HepG2 (cell line): ENCODE data around the gene FLYWCH1. TPM values are rescaled to one million over a fixed set of nuclear protein-coding genes. Genes with fewer than 3 reads are reported as not detected.

Experiments
- ATAC-seq: fragments of 200-7000 bp; cut with Tn5 transposase; 3 replicates; pipeline ENCODE4 v1.9.1; 2020; ENCODE audit warnings: mild to moderate bottlenecking, moderate library complexity
- BruUV-seq: library from RNA; stranded (reverse); fragments of 400-500 nt; replicated peaks from 2 replicates; lab custom pipeline; 2021; lab: Mats Ljungman, UMichigan
- CTCF ChIA-PET: fragments of 300-600 bp; formaldehyde crosslinking; extraction: SDS; loops from one replicate; lab custom pipeline; 2021; ENCODE audit warnings: low total read pairs, inconsistent platforms, low intra/inter-chr PET ratio; lab: Yijun Ruan, JAX
- POLR2A ChIA-PET: fragments of 350-600 bp; sonication (Branson Sonifier 250); formaldehyde crosslinking; loops from one replicate; lab custom pipeline; 2020; ENCODE audit warnings: antibody characterized with exemption, inconsistent platforms; lab: Yijun Ruan, JAX
- DNase-seq: peaks from one replicate; pipeline ENCODE4 v3.0.0-alpha.2; 2015; ENCODE audit warnings: low spot score
- FAIRE-seq: peaks from 3 replicates; lab custom pipeline; 2011; peaks lifted over from hg19 to GRCh38; lab: Jason Lieb, UNC
- H2AFZ ChIP-seq: one replicate; pipeline ENCODE4 v1.6.1; 2011; ENCODE audit warnings: low read length, inconsistent platforms
- H3K27ac ChIP-seq: fragments of 300-600 bp; 3 replicates; pipeline ENCODE4 v1.8.0; 2011; ENCODE audit warnings: mixed run types, mild to moderate bottlenecking, mixed read lengths, low read length, inconsistent platforms; ENCODE audit not compliant: insufficient read depth; ENCODE audit errors: extremely low read length
- H3K27me3 ChIP-seq, 2 experiments: fragments of 200-600 bp in 1 of 2; 2 replicates in 1 of 2; 3 replicates in 1 of 2; pipeline versions ENCODE4 v1.6.0 to v1.8.0; 2011; ENCODE audit warnings: low read length in 2 of 2, mild to moderate bottlenecking in 2 of 2, moderate library complexity in 2 of 2, inconsistent platforms in 1 of 2; ENCODE audit not compliant: insufficient read depth in 2 of 2, control insufficient read depth in 1 of 2
- H3K36me3 ChIP-seq, 2 experiments: fragments of 200-600 bp in 1 of 2; replicated peaks in 1 of 2; 2 replicates in 1 of 2; 3 replicates in 1 of 2; pipeline versions ENCODE4 v1.5.1 to v1.8.0; 2011; ENCODE audit warnings: low read length in 2 of 2, inconsistent platforms in 1 of 2; ENCODE audit not compliant: insufficient read depth in 2 of 2, control insufficient read depth in 1 of 2
- H3K4me1 ChIP-seq: 2 replicates; pipeline ENCODE4 v1.5.1; 2012; ENCODE audit warnings: low read length, inconsistent platforms; ENCODE audit not compliant: insufficient read depth
- H3K4me2 ChIP-seq: 2 replicates; pipeline ENCODE4 v1.6.0; 2011; ENCODE audit warnings: low read depth, low read length, inconsistent platforms
- H3K4me3 ChIP-seq, 3 experiments: fragments of 200-600 bp in 1 of 3; sonication (generic), shearing (Covaris generic) in 1 of 3; replicated peaks in 1 of 3; 2 replicates each; pipeline ENCODE4 v1.5.1; 2011 to 2016; ENCODE audit warnings: low read length in 3 of 3, inconsistent platforms in 2 of 3, low read depth in 2 of 3, mild to moderate bottlenecking in 2 of 3, control low read depth in 1 of 3, mixed read lengths in 1 of 3; ENCODE audit not compliant: insufficient read depth in 1 of 3
- H3K79me2 ChIP-seq: one replicate; pipeline ENCODE4 v1.6.1; 2011; ENCODE audit warnings: low read length, inconsistent platforms; ENCODE audit not compliant: insufficient read depth
- H3K9ac ChIP-seq: 2 replicates; pipeline ENCODE4 v1.6.0; 2011; ENCODE audit warnings: mild to moderate bottlenecking, low read depth, low read length, inconsistent platforms; ENCODE audit not compliant: insufficient read depth
- H3K9me3 ChIP-seq: 2 replicates; pipeline ENCODE4 v1.5.1; 2012; ENCODE audit warnings: mild to moderate bottlenecking, low read length
- H4K20me1 ChIP-seq: 2 replicates; pipeline ENCODE4 v1.6.0; 2011; ENCODE audit warnings: inconsistent platforms, mild to moderate bottlenecking, low read length, moderate library complexity; ENCODE audit not compliant: insufficient read depth
- HOXA5 ChIP-seq: sonication (generic); formaldehyde crosslinking; IDR thresholded peaks from 2 replicates; pipeline ENCODE4 v1.4.0; 2020; ENCODE audit warnings: missing genetic modification reagents
- NONO ChIP-seq, 2 experiments: fragments of 450-650 bp in 1 of 2; sonication (generic) in 1 of 2; formaldehyde crosslinking in 1 of 2; IDR thresholded peaks in 1 of 2; conservative IDR thresholded peaks in 1 of 2; 2 replicates each; pipeline versions ENCODE4 v1.6.1 to v1.8.0; 2017 to 2022; ENCODE audit warnings: mild to moderate bottlenecking in 1 of 2, missing genetic modification reagents in 1 of 2, moderate library complexity in 1 of 2
- STAG1 ChIP-seq: sonication (generic); formaldehyde crosslinking; IDR thresholded peaks from 2 replicates; pipeline ENCODE4 v1.4.0; 2020; ENCODE audit warnings: missing genetic modification reagents
- TCF7 ChIP-seq: sonication (generic); IDR thresholded peaks from 2 replicates; pipeline ENCODE4 v1.6.1; 2016; ENCODE audit warnings: antibody characterized with exemption, low read depth
- ZBTB3 ChIP-seq: sonication (generic); formaldehyde crosslinking; IDR thresholded peaks from 2 replicates; pipeline ENCODE4 v1.4.0; 2020; ENCODE audit warnings: low read depth, mild to moderate bottlenecking, moderate library complexity, missing genetic modification reagents, borderline replicate concordance
- ZNF331 ChIP-seq: sonication (generic); formaldehyde crosslinking; IDR thresholded peaks from 2 replicates; pipeline ENCODE4 v1.4.0; 2020; ENCODE audit warnings: missing genetic modification reagents
- ZNF552 ChIP-seq: sonication (generic); formaldehyde crosslinking; IDR thresholded peaks from 2 replicates; pipeline ENCODE4 v1.9.0; 2022; ENCODE audit warnings: missing genetic modification reagents, mild to moderate bottlenecking, borderline replicate concordance
- ZNF598 ChIP-seq: sonication (generic); formaldehyde crosslinking; IDR thresholded peaks from 2 replicates; pipeline ENCODE4 v1.5.1; 2020; ENCODE audit warnings: mild to moderate bottlenecking, missing genetic modification reagents, borderline replicate concordance
- ZNF75D ChIP-seq: sonication (generic); formaldehyde crosslinking; IDR thresholded peaks from 2 replicates; pipeline ENCODE4 v1.8.1; 2023; ENCODE audit warnings: missing genetic modification reagents, mild to moderate bottlenecking, borderline replicate concordance
- ZNF883 ChIP-seq: sonication (generic); formaldehyde crosslinking; IDR thresholded peaks from 2 replicates; pipeline ENCODE4 v1.5.1; 2020; ENCODE audit warnings: mild to moderate bottlenecking, missing genetic modification reagents; ENCODE audit errors: not compliant biosample characterization
- WGBS: methylation state at CpG from one replicate; pipeline ENCODE4 v1.1.6; 2017; ENCODE audit warnings: low lambda C conversion rate; 5-methylcytosine and 5-hydroxymethylcytosine counted together
- in situ Hi-C: cut with HindIII; loops from 2 replicates; pipeline ENCODE4 v1.10.0; 2017; ENCODE audit warnings: low pct_unique_long_range_greater_than_20kb; ENCODE audit not compliant: extremely low pct_ligation_motif_present
- intact Hi-C: fragments of 100-400 bp; cut with micrococcal nuclease; formaldehyde crosslinking; loops from one replicate; pipeline ENCODE4 v1.10.0; 2022; ENCODE audit not compliant: unreplicated experiment
- polyA plus RNA-seq, 8 experiments: library from polyadenylated mRNA; depleted of rRNA in 3 of 8; stranded (reverse) in 7 of 8; unstranded in 1 of 8; fragments of >200 nt; fragmentation: Illumina TruSeq in 4 of 8; extraction: Trizol in 4 of 8; gene quantifications; 2 replicates each; pipeline versions ENCODE4 v1.2.1 to v1.2.3, GENCODE V29; 2011 to 2016; ENCODE audit warnings: low read depth in 4 of 8, missing spikeins in 1 of 8, mixed read lengths in 1 of 8; ENCODE audit not compliant: insufficient read depth in 1 of 8
- total RNA-seq, 5 experiments: library from RNA; depleted of rRNA; stranded (reverse); fragments of >200 nt; fragmentation: Illumina TruSeq; extraction: Trizol; gene quantifications; 2 replicates each; pipeline ENCODE4 v1.2.3, GENCODE V29; 2016; ENCODE audit warnings: low read depth in 1 of 5
- TF ChIP-seq, protein P1 (sequence below): sonication (generic); formaldehyde crosslinking; IDR thresholded peaks from 2 replicates; pipeline ENCODE4 v1.5.1; 2020; ENCODE audit warnings: missing genetic modification reagents, mild to moderate bottlenecking, borderline replicate concordance
- TF ChIP-seq, protein P2 (sequence below): IDR thresholded peaks from 2 replicates; pipeline ENCODE4 v1.6.1; 2016; ENCODE audit warnings: low read depth, borderline replicate concordance
- TF ChIP-seq, protein P3 (sequence below): sonication (generic); formaldehyde crosslinking; IDR thresholded peaks from 2 replicates; pipeline ENCODE4 v1.4.0; 2020; ENCODE audit warnings: missing genetic modification reagents; ENCODE audit errors: not compliant biosample characterization
- TF ChIP-seq, protein P4 (sequence below), 2 experiments: IDR thresholded peaks; 2 replicates each; pipeline ENCODE4 v1.6.1; 2011 to 2012; ENCODE audit warnings: low read length in 2 of 2, borderline replicate concordance in 1 of 2, low read depth in 1 of 2, mild to moderate bottlenecking in 1 of 2, moderate library complexity in 1 of 2
- TF ChIP-seq, protein P5 (sequence below): sonication (generic); formaldehyde crosslinking; IDR thresholded peaks from 2 replicates; pipeline ENCODE4 v1.5.1; 2020; ENCODE audit warnings: mild to moderate bottlenecking, missing genetic modification reagents, moderate library complexity

FLYWCH1 gene
- total and polyA plus RNA-seq, 2 of the 13 experiments (the other 11 are each of a cell fraction or from before 2014, with no cell fraction given): 7.3 to 12.4 TPM

DNA sequence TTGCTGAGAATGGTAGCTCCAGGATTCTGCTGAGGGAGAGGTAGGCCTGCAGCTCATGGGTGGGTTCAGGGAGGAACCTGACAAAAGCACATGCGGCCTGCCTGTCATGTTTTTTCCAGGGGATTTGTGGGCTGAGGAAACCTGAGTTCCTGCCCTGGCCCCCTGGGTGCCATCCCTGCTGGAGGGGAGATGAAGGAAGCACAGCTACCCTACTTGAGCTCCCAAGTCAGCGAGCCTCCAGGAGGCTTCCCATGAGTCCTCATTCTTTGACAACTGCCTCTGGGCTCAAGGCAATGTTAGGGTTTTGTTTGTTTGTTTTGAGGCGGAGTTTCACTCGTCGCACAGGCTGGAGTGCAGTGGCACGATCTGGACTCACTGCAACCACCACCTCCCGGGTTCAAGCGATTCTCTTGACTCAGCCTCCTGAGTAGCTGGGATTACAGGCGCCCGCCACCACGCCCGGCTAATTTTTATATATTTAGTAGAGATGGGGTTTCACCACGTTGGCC is 12.1 kb upstream of the FLYWCH1 start:
- 0 out of 2 replicates have a peak overlapping the region, but pooled peaks have one; percentile 26 for H3K9ac ChIP-seq
- H3K4me3 ChIP-seq: peak overlapping the region in 1 of 3 experiments; percentile 2; a peak in 1 of 6 replicates
- no peak overlapping the region for H2AFZ ChIP-seq
- no peaks in the 10 kb centered on the region for H3K9me3 ChIP-seq
- H3K27ac ChIP-seq: peak overlapping the region; percentile 80
- POLR2A ChIA-PET: interaction anchor here (1.1 to 2.2 kb wide), 4 partner anchors 12 to 30 kb away, joined by 4 to 24 read pairs (median 6); partner anchors contain the start of genes FLYWCH1 and FLYWCH2
- peak overlapping the region; percentile 20 for H3K4me2 ChIP-seq
- no peaks in the 10 kb centered on the region; the same call in 1 of the 2 replicates for H4K20me1 ChIP-seq
- intact Hi-C loops (no loop called here), in situ Hi-C loops (no loop called here)
- DNase-seq (no peak), ATAC-seq (no peak), FAIRE-seq (no peak)
- H3K4me1 ChIP-seq: peaks cover 58% of the 10 kb centered on the region
- BruUV-seq: TSS peak; percentile 48
- CTCF ChIA-PET: no interaction called here
- H3K27me3 ChIP-seq: no peaks in the 10 kb centered on the region; a peak in 1 of 5 replicates
- H3K79me2 ChIP-seq: no peaks in the 10 kb centered on the region
- peaks cover 2 to 4% of the 10 kb centered on the region in 2 experiments; a peak in 2 of 5 replicates for H3K36me3 ChIP-seq
- 54% methylated on average over 10 of the region's 13 CpGs for WGBS
- TF ChIP-seq ZBTB3 (CRISPR knock-in tag) (no peak), ZNF598 (CRISPR knock-in tag) (0 out of 2 replicates have a peak, but pooled peaks have one; percentile 2), ZNF75D (CRISPR knock-in tag) (no peak), ZNF331 (no peak), TCF7 (no peak), HOXA5 (CRISPR knock-in tag) (no peak), STAG1 (no peak), ZNF552 (no peak), NONO (IDR thresholded peaks at IDR 0.05) (no peak), NONO (CRISPR knock-in tag; conservative IDR thresholded peaks at IDR 0.05) (0 out of 2 replicates have a peak, but pooled peaks have one; percentile 2), ZNF883 (CRISPR knock-in tag) (no peak)
- TF ChIP-seq, protein P1, sequence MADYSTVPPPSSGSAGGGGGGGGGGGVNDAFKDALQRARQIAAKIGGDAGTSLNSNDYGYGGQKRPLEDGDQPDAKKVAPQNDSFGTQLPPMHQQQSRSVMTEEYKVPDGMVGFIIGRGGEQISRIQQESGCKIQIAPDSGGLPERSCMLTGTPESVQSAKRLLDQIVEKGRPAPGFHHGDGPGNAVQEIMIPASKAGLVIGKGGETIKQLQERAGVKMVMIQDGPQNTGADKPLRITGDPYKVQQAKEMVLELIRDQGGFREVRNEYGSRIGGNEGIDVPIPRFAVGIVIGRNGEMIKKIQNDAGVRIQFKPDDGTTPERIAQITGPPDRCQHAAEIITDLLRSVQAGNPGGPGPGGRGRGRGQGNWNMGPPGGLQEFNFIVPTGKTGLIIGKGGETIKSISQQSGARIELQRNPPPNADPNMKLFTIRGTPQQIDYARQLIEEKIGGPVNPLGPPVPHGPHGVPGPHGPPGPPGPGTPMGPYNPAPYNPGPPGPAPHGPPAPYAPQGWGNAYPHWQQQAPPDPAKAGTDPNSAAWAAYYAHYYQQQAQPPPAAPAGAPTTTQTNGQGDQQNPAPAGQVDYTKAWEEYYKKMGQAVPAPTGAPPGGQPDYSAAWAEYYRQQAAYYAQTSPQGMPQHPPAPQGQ (CRISPR knock-in tag): no peak
- TF ChIP-seq, protein P2, sequence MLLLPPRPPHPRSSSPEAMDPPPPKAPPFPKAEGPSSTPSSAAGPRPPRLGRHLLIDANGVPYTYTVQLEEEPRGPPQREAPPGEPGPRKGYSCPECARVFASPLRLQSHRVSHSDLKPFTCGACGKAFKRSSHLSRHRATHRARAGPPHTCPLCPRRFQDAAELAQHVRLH (CRISPR knock-in tag): no peak
- TF ChIP-seq, protein P3, sequence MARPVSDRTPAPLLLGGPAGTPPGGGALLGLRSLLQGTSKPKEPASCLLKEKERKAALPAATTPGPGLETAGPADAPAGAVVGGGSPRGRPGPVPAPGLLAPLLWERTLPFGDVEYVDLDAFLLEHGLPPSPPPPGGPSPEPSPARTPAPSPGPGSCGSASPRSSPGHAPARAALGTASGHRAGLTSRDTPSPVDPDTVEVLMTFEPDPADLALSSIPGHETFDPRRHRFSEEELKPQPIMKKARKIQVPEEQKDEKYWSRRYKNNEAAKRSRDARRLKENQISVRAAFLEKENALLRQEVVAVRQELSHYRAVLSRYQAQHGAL (CRISPR knock-in tag): no peak
- TF ChIP-seq, protein P4, sequence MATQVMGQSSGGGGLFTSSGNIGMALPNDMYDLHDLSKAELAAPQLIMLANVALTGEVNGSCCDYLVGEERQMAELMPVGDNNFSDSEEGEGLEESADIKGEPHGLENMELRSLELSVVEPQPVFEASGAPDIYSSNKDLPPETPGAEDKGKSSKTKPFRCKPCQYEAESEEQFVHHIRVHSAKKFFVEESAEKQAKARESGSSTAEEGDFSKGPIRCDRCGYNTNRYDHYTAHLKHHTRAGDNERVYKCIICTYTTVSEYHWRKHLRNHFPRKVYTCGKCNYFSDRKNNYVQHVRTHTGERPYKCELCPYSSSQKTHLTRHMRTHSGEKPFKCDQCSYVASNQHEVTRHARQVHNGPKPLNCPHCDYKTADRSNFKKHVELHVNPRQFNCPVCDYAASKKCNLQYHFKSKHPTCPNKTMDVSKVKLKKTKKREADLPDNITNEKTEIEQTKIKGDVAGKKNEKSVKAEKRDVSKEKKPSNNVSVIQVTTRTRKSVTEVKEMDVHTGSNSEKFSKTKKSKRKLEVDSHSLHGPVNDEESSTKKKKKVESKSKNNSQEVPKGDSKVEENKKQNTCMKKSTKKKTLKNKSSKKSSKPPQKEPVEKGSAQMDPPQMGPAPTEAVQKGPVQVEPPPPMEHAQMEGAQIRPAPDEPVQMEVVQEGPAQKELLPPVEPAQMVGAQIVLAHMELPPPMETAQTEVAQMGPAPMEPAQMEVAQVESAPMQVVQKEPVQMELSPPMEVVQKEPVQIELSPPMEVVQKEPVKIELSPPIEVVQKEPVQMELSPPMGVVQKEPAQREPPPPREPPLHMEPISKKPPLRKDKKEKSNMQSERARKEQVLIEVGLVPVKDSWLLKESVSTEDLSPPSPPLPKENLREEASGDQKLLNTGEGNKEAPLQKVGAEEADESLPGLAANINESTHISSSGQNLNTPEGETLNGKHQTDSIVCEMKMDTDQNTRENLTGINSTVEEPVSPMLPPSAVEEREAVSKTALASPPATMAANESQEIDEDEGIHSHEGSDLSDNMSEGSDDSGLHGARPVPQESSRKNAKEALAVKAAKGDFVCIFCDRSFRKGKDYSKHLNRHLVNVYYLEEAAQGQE (IDR thresholded peaks at IDR 0.05; ENCODE audit: borderline replicate concordance in 1 of 2, low read depth in 1 of 2, low read length in 2 of 2): no peak
- TF ChIP-seq, protein P5, sequence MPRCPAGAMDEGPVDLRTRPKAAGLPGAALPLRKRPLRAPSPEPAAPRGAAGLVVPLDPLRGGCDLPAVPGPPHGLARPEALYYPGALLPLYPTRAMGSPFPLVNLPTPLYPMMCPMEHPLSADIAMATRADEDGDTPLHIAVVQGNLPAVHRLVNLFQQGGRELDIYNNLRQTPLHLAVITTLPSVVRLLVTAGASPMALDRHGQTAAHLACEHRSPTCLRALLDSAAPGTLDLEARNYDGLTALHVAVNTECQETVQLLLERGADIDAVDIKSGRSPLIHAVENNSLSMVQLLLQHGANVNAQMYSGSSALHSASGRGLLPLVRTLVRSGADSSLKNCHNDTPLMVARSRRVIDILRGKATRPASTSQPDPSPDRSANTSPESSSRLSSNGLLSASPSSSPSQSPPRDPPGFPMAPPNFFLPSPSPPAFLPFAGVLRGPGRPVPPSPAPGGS: no peak
